NCI-H1048 (cell line): ENCODE measurements around the gene SCML1.
"Not testable (repeated sequence)": the region's sequence is repeated elsewhere in the genome, so short reads cannot be mapped to it uniquely, and the experiment has no call there.

Experiments
- DNase-seq: peaks from one replicate; lab custom pipeline; 2025; lab: John Stamatoyannopoulos, UW

The SCML1 gene

GRCh38 chrX:17738737-17739535 lies 1.6 kb downstream of the SCML1 start:
- DNase-seq: no peak

- DNase-seq: no peak
Measured at GRCh38 chrX:17740137-17741122, 3.1 kb downstream of the SCML1 start.

GRCh38 chrX:17741123-17741511 lies 3.8 kb downstream of the SCML1 start:
- no peak for DNase-seq

GRCh38 chrX:17743913-17744312 lies 6.6 kb downstream of the SCML1 start:
- no peak for DNase-seq

- no peak for DNase-seq
Measured at GRCh38 chrX:17744896-17745523, 7.7 kb downstream of the SCML1 start.

GRCh38 chrX:17747692-17748091 lies 10.4 kb downstream of the SCML1 start:
- DNase-seq: no peak

- no peak for DNase-seq
Measured at GRCh38 chrX:17748684-17749083, 11.4 kb downstream of the SCML1 start.

GRCh38 chrX:17750436-17750835 lies 13.1 kb downstream of the SCML1 start:
- no peak for DNase-seq

GRCh38 chrX:17758382-17758781 lies 21.1 kb downstream of the SCML1 start:
- DNase-seq: no peak

- no peak for DNase-seq
Measured at GRCh38 chrX:17759990-17760389, 22.7 kb downstream of the SCML1 start.

- DNase-seq: no peak
Measured at GRCh38 chrX:17767734-17768133, 30.4 kb downstream of the SCML1 start.

GRCh38 chrX:17768997-17769396 lies 31.7 kb downstream of the SCML1 start:
- no peak for DNase-seq

GRCh38 chrX:17769701-17770269 lies 32.5 kb downstream of the SCML1 start:
- no peak for DNase-seq

- DNase-seq: no peak
Measured at GRCh38 chrX:17773221-17773876, 36.1 kb downstream of the SCML1 start.

GRCh38 chrX:17774053-17774452 lies 36.8 kb downstream of the SCML1 start:
- no peak for DNase-seq

- no peak for DNase-seq
Measured at GRCh38 chrX:17778997-17779396, 41.7 kb downstream of the SCML1 start.

- DNase-seq: no peak
Measured at GRCh38 chrX:17779434-17779833, 42.1 kb downstream of the SCML1 start.

GRCh38 chrX:17786554-17787347 lies 49.5 kb downstream of the SCML1 start:
- DNase-seq: not testable (repeated sequence)

- DNase-seq: no peak
Measured at GRCh38 chrX:17787557-17787956, 50.3 kb downstream of the SCML1 start.

GRCh38 chrX:17788439-17788838 lies 51.1 kb downstream of the SCML1 start:
- DNase-seq: no peak
